Dedifferentiated amniotic fluid mesenchymal stem cell (primary cell): ENCODE measurements around the gene PDZK1IP1.
"Not testable (repeated sequence)": the region's sequence is repeated elsewhere in the genome, so short reads cannot be mapped to it uniquely, and the experiment has no call there.

ENCODE experiments used
- DNase-seq: peaks from one replicate; pipeline ENCODE4 v3.0.0-alpha.2; 2016; ENCODE audit errors: extremely low spot score

PDZK1IP1 gene

GRCh38 chr1:47196622-47197021, 6.8 kb upstream of the PDZK1IP1 start:
- DNase-seq = no peak

DNA sequence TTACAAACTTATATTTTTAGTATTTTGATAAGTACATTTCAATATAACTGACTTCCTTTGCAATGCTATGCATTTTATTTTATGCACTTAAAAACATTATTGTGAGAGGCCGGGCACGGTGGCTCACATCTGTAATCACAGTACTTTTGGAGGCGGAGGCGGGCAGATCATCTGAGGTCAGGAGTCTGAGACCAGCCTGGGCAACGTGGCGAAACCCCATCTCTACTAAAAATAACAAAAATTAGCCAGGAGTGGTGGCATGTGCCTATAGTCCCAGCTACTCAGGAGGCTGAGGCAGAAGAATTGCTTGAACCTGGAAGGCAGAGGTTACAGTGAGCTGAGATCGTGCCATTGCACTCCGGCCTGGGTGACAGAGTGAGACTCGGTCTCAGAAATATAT, 6.1 kb upstream of the PDZK1IP1 start:
- not testable (repeated sequence) for DNase-seq

DNA sequence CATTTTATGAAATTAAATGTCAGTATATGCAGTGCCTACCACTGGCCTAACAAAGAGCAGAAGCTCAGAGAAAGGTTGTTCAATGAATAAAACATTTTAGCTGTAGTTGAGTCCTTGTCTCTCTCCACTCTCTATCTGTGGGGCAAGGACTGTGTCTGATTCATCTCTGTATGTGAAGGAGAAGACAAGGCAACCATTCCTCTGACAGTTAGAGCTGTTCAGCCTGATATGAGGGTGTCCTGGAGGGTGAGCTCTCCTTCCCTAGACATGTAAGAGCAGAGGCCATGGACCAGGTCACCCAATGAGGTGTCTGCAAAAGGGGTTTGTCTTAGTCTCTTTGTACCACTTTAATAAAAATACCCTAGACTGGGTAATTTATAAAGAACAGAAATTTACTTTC, 4.5 kb upstream of the PDZK1IP1 start:
- DNase-seq = no peak

- not testable (repeated sequence) for DNase-seq
Measured at GRCh38 chr1:47193496-47193895, 3.7 kb upstream of the PDZK1IP1 start.

DNA sequence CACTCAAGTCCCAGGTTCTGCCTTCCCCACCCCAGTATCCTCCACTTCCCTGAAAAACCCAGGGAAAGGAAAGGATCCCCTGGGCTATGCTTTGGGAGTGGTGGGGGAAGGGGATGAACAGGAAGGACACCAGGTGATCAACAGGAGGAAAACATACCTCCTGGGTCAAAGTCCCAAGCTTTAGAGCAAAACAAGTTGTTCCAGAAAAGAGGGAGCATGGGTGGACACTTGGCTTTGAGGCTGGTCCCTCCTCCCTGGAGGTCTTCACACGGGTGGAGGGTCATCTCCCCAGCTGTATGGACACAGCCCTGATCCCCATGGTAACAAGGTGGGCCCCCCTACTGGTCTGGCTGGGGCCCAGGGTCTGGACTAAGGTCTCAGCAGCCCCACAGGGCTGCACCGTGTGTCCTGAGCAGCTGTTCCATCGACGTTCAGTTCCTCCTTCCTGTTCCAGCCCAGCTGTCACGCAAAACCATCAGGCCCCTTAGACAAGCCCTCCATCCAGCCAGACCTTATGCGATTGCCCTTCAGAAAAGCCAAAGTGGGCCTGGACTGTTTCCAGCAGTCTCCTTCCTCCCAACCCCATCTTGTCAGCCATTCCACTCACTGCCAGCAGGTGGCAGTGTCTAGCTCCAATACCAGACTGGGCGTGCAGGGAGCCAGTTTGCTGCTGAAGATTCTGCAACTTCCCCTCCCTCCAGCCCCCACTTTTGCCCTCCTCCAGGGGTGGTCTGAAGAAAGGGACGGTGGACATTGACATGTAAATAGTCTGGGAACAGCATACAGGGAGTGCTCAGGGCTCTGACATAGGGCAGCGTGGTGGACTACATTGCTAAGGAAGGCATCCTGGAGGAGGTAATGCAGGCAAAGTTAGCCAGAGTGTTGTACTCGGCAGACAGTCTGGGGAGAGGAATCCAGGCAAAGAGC, 2.9 kb upstream of the PDZK1IP1 start:
- DNase-seq = peak; percentile 52

DNA sequence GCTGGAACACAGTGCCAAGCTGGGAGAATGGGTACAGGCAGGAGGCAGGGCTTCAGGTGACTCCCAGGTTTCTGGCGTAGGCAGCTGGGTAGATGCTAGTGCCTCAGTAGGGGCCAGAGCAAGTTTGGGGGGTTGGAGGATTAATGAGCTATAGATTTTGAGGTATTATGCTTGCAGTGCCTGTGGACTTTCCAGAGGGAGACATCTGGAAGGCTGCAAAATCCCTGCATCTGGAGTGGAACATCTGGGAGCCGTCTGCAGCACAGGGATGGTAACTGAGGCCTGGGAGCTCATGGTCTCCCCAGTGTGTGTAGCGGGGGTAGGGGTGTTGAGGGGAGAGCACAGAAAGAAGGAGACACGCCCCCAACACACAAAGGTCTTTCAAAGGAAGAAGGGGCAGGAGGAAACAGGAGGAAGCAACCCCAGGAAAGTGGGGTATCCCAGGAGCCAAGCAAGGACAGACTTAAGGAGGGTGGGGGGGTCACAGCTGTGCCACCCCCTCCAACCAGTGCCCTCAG, 2.2 kb upstream of the PDZK1IP1 start:
- no peak for DNase-seq

DNA sequence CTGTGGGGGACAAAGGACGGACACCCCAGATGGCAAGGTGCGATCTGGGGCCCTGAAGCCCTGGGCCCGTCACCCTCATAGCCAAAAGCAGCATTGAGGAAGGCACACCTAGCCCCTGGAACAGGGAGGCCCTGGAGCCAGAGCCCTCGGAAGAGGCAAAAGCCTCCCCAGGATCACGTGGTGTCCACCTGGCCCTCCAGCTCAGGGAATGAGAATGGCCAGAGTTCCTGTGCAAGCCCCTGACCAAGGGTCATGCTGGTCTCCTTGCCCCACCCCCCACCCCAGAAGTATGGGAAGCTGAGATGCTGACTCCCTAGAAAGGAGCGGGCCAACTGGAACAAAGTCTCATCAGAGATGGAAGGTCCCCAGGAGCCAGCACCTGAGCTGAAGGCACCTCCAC, 1.0 kb upstream of the PDZK1IP1 start:
- no peak for DNase-seq

- no peak for DNase-seq
Measured at GRCh38 chr1:47190509-47190855, 646 bp upstream of the PDZK1IP1 start.

- DNase-seq = no peak
Measured at GRCh38 chr1:47188791-47189785, 748 bp downstream of the PDZK1IP1 start.

- no peak for DNase-seq
Measured at GRCh38 chr1:47187926-47188250, 1.9 kb downstream of the PDZK1IP1 start.

DNA sequence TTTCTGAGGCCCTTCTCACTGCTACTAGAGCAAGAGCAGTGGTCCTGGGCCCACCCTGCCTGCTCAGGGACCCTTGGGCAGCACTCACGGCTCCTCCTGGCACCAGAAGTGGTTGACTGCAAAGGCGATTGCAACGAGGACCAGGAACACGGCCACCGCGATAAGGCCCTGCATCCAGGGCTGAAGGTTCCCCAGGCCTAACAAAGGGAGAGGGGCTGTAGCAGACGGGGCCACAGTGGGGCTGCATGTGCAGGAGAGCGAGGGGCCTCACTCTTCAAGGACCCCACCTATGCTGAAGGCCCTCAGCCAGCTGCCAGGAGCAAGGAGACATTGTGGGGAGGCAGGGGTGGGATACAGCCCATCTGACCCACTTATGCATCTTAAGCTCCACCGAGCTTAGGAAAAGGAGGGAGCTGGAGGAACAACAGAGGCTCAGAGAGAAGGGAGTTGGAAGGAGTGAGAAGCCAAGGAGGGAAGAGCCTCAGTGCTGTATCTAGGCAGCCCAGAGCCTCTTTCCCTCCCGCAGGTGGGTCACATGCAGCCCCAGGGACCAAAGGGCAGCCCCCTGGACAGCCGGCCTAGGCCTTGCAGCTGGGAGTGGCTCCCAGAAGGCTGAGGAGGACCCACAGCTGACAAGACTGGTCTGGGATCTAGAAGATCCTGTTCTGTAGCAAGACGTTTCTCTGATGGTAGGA, 2.5 kb downstream of the PDZK1IP1 start:
- DNase-seq = no peak

GRCh38 chr1:47186267-47187185, 3.3 kb downstream of the PDZK1IP1 start:
- no peak for DNase-seq

DNA sequence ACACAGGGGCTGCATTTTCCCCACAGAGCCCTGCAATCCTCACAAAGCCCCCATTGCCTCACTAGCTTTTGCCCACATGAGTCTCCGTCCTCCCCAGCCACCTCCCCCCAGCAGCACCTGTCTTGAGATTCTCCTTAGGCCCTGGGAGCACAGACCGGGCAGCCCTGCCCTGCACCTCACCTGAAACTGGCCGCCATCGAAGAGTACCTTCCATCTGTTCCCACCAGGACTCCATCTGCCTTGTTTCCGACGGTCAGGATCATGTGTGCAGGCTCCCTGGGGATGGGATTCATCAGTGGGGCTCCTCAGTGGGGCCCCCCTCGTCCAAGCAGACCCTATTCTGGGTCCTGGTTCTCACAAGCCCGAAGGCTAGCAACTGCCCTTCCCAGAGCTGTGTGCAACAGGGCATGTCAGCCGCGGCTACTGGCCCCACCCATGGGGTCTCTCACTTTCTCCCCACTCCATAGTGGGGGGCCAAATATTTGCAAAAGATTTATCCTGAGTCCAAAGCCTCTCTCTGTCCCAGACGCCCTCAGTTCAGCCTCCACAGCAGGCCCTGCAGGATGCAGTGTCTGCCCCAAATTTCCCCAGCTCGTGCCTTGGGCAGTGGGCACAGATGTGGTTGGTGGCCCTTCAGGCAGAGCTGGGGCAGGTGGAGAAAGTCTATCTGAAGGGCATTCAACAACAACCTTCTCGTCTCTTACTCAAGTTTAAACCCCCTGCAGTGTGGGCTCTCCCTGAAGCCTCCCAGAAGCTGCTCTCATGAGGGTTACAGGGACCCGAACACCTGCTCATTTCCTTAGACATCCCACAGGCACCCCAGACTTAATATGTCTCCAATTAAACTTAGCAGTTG, 4.8 kb downstream of the PDZK1IP1 start:
- no peak for DNase-seq

DNA sequence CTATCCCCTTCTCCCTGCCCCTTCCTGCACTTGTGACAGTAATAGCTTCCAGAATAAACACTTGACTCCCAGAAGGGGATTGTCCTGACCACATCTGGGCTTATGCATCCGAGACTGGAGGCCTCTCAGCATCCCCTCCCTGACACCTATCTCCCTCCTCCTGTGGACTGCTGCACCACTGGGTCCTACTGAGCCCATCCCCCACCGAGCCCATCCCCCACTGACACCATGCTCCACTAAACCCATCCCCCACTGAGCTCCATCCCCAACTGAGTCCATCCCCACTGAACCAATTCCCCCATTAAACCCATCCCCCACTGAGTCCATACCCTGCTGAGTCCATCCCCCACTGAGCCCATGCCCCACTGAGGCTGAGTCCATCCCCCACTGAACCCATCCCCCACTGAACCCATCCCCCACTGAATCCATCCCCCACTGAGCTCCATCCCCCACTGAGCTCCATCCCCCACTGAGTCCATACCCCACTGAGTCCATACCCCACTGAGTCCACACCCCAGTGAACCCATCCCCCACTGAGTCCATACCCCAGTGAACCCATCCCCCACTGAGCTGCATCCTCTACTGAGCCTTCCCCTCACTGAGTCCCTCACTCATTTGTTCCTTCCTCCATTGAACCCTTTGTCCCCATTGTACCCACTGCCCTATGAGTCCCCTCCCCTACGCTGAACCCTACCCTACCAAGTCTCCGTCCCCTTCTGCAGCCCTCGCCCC, 5.6 kb downstream of the PDZK1IP1 start:
- DNase-seq = no peak

DNA sequence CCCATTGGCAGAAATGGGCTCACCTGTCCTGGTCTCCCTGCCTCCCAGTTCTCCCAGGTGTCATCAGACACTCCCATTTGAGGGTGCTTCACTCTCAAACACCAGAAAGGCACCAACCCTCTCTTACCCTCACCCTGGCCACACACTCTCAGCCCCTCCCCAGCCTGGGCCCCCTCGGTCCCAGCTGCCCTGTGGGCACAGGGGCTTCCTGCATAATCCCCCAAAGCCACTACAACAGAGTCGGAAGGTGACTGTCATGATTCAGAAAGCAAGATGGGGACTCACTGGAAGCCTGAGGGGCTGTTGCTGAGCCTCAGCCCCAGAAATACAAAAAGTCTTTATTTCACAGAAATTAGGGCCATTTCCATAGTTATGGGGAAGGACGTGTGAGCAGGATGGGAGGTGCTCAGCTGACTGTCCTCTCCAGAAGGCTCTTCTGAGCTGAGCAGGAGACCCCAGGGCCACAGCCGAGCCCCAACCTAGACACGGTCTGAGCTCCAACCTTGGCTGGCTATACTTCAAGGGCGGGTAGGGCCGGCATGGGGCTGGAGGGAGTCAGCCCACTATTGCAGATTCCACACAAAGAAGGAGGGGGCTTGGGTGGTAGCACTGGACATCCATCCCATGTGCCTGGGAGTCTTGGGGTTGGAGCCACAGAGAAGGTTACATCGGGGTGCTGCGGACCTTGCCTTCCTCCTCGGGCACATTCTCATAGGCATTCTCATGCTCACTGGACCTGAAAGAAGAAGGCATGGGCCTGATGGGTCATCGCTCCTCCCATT, 6.3 kb downstream of the PDZK1IP1 start:
- DNase-seq = no peak

GRCh38 chr1:47182676-47183235, 7.1 kb downstream of the PDZK1IP1 start:
- no peak for DNase-seq

DNA sequence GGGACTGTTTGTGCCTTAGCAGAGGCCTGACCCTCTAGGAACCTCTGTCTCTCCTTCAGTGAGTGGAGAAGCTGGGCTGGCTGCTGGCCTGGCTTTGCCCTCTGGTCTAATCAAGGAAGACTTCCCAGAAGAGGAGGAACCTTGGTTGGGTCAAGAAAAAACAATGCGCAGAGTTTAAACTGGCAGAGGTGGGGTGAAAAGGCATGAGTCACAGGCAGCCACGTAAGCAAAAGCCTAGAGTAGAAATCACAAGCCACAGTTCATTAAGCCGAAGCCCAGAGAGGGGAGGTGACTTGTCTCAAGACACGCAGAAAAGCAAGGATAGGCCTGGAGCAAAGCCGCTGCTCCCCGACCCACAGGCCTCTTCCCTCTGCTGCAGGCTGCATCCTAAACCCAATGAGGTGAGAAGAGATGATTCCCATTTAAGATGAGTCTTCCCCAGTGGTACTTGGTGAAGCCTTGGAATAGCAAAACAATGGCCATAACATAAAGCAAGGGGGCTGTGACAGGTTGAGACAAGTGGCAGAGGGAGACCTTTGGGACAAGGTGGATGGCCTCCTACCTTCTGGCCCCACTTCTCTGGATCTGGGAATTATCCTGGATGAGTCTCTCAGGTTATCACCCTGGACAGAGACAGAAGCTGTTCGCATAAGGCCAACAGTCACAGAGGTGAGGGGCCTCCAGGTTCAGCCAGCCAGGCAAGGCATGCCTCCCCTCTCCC, 7.7 kb downstream of the PDZK1IP1 start:
- DNase-seq = no peak
